KMS-11 (cell line): ENCODE results near the gene DUOXA1.
"Not testable (repeated sequence)": the region's sequence is repeated elsewhere in the genome, so short reads cannot be mapped to it uniquely, and the experiment has no call there.

Experiments
- H2AFZ ChIP-seq: fragments of 200-600 bp; sonication (generic); 2 replicates; pipeline ENCODE4 v1.6.1; 2016; ENCODE audit warnings: antibody characterized with exemption, mixed run types, low read depth
- H3K27ac ChIP-seq: fragments of 200-600 bp; sonication (generic); 2 replicates; pipeline ENCODE4 v1.6.1; 2016; ENCODE audit warnings: mild to moderate bottlenecking, mixed run types
- H3K27me3 ChIP-seq: fragments of 200-600 bp; sonication (generic); 2 replicates; pipeline ENCODE4 v1.6.1; 2017; ENCODE audit warnings: mild to moderate bottlenecking, low read depth, mixed run types, moderate library complexity; ENCODE audit not compliant: insufficient read depth
- H3K36me3 ChIP-seq: fragments of 200-600 bp; sonication (generic); 2 replicates; pipeline ENCODE4 v1.6.1; 2017; ENCODE audit warnings: mild to moderate bottlenecking, mixed run types; ENCODE audit not compliant: insufficient read depth
- H3K4me1 ChIP-seq: fragments of 200-600 bp; sonication (generic); 2 replicates; pipeline ENCODE4 v1.6.1; 2016; ENCODE audit warnings: mild to moderate bottlenecking, low read depth, mixed run types; ENCODE audit not compliant: poor library complexity, severe bottlenecking
- H3K4me2 ChIP-seq: fragments of 200-600 bp; sonication (generic); 2 replicates; pipeline ENCODE4 v1.7.0; 2016; ENCODE audit warnings: mild to moderate bottlenecking, mixed run types
- H3K4me3 ChIP-seq: fragments of 200-600 bp; sonication (generic); IDR thresholded peaks from 2 replicates; pipeline ENCODE4 v1.6.1; 2017; ENCODE audit warnings: low read depth, low read length, mixed read lengths; ENCODE audit not compliant: insufficient read depth
- H3K79me2 ChIP-seq: fragments of 200-600 bp; sonication (generic); 2 replicates; pipeline ENCODE4 v1.6.1; 2016; ENCODE audit warnings: low read depth, mixed run types; ENCODE audit not compliant: insufficient read depth
- H3K9ac ChIP-seq: fragments of 200-600 bp; sonication (generic); 2 replicates; pipeline ENCODE4 v1.6.1; 2016; ENCODE audit warnings: mild to moderate bottlenecking, mixed run types
- H4K20me1 ChIP-seq: fragments of 200-600 bp; sonication (generic); 2 replicates; pipeline ENCODE4 v1.6.1; 2016; ENCODE audit warnings: mild to moderate bottlenecking, mixed run types; ENCODE audit not compliant: insufficient read depth
- TF ChIP-seq, protein P1 (sequence below): fragments of 200-600 bp; sonication (generic); conservative IDR thresholded peaks from 2 replicates; pipeline ENCODE4 v1.6.1; 2017; ENCODE audit warnings: low read depth, mild to moderate bottlenecking, antibody characterized with exemption, low read length, moderate library complexity, mixed read lengths

The DUOXA1 gene

DNA sequence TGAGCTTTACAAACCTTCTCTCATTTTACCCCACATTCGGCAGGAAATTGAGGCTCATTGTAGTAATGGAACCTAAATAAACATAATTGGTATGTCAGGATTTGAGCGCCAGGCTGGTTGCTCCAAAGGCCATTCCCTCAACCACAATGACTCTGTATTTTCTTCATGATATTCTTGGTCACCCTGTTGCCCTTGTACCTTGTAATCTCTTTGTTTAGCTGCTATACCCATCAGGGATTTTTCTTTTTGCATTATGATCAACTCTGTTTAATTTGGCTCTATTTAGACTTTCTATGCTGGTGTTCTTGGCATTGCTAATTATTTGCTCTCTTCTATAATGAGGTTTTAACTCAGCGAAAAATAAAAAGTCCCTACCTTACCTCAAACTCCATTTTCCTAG is 45.5 kb downstream of the DUOXA1 start:
- H3K9ac ChIP-seq = no peak overlapping the region
- TF ChIP-seq, protein P1, sequence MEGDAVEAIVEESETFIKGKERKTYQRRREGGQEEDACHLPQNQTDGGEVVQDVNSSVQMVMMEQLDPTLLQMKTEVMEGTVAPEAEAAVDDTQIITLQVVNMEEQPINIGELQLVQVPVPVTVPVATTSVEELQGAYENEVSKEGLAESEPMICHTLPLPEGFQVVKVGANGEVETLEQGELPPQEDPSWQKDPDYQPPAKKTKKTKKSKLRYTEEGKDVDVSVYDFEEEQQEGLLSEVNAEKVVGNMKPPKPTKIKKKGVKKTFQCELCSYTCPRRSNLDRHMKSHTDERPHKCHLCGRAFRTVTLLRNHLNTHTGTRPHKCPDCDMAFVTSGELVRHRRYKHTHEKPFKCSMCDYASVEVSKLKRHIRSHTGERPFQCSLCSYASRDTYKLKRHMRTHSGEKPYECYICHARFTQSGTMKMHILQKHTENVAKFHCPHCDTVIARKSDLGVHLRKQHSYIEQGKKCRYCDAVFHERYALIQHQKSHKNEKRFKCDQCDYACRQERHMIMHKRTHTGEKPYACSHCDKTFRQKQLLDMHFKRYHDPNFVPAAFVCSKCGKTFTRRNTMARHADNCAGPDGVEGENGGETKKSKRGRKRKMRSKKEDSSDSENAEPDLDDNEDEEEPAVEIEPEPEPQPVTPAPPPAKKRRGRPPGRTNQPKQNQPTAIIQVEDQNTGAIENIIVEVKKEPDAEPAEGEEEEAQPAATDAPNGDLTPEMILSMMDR = no peak
- H3K36me3 ChIP-seq = no peaks in the 10 kb centered on the region
- H3K4me3 ChIP-seq = no peak overlapping the region
- H3K4me2 ChIP-seq = no peak overlapping the region
- H3K4me1 ChIP-seq = no peaks in the 10 kb centered on the region
- no peaks in the 10 kb centered on the region for H3K79me2 ChIP-seq
- H4K20me1 ChIP-seq = no peaks in the 10 kb centered on the region
- H3K27ac ChIP-seq = no peak overlapping the region
- H2AFZ ChIP-seq = no peak overlapping the region
- H3K27me3 ChIP-seq = no peaks in the 10 kb centered on the region

DNA sequence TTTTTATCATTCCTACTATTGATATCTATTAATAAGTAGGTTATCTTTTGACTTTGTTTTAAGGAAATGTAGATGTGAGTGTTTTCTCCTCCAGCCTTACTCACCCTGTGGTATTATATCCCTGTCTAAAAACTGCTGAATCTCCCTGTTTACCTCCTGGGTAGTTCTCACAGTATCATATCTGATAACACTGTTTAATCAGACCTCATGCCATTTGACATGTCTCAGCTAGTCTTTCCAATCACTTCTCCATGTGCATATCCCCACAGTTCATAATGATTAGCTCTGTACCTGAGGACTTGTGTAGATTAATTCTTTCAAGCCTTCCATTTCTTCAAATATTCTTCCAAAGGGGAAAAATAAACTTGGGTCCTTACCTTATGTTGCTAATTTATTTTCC is 46.5 kb downstream of the DUOXA1 start:
- H4K20me1 ChIP-seq = no peaks in the 10 kb centered on the region
- no peaks in the 10 kb centered on the region for H3K4me1 ChIP-seq
- TF ChIP-seq, protein P1 = no peak
- H3K9ac ChIP-seq = no peak overlapping the region
- no peaks in the 10 kb centered on the region for H3K79me2 ChIP-seq
- H3K36me3 ChIP-seq = no peaks in the 10 kb centered on the region
- no peak overlapping the region for H3K27ac ChIP-seq
- no peaks in the 10 kb centered on the region for H3K27me3 ChIP-seq
- no peak overlapping the region for H2AFZ ChIP-seq
- H3K4me2 ChIP-seq = no peak overlapping the region
- no peak overlapping the region for H3K4me3 ChIP-seq

DNA sequence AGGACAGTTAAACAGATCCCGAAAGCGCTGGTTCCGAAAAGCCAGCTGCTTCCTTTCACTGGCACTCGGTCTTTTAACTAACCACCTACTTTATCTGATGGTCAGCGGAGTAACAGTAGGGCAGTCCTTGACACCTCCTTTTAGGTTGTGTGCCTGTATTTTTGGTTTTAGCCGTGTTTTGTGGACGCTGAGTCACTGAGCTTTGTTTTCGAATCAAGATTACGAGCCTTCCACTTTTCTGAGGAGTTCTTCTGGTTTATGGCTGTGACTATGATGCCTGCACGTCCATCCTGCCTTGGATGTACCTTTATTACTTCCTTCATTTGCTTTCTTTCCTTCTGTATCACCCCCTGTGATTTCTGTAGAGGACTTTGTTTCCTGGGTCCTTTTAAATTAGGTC is 47.3 kb downstream of the DUOXA1 start:
- H3K27ac ChIP-seq, H4K20me1 ChIP-seq, H3K79me2 ChIP-seq, H3K4me3 ChIP-seq, H3K36me3 ChIP-seq, H3K27me3 ChIP-seq, H2AFZ ChIP-seq, H3K4me2 ChIP-seq, H3K4me1 ChIP-seq, H3K9ac ChIP-seq: not testable (repeated sequence)

DNA sequence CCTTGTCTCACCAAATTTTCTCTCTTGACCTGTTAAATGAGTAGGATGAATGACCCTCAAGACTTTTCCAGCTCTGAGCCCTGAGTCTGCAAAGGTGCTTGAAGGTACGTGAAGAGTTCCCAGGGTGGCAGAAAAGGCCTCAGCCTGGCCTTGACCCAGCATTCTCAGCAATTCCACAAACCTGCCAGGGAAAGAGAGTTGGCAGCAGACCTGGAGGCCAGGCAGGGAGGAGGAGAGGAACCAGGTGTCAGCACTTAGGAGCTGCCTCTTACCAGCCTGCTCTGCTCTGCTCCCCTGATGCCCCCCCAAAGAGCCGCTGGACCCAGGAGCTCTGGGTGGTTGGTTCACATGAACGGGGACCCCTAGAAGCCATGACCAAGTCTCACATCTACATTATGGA is 49.1 kb downstream of the DUOXA1 start:
- not testable (repeated sequence) for H3K4me3 ChIP-seq, H2AFZ ChIP-seq, H3K36me3 ChIP-seq, H3K4me2 ChIP-seq, H3K9ac ChIP-seq, H3K4me1 ChIP-seq, H4K20me1 ChIP-seq, H3K27me3 ChIP-seq, H3K27ac ChIP-seq, H3K79me2 ChIP-seq

DNA sequence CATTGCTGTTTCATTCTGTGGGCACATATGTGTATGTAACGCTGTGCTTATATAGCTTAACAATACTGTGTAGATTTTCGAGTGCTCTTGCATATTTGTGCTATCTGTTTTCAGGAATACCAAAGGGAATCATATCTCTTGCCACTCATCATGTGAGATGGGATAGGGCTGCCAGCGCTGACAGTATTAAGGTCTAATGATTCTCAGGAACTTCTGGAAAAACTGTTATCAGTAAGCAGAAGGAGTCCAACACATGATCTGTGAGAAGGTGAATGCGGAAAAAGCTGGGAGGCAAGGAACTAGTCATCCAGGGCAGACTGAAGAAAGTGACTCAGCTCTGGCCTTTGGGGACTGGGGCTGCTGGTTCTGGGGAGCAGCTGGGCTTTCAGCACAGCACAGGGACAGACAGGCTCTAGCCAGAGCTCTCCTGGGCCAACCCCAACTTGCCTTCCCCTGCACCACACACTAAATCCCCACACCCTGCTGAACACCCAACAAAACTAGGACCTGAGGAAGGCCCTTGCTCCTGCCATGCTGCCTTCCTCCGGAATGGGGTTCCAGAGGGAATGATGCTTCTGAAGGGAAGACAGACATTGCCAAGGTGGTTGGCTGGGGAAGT is 49.9 kb downstream of the DUOXA1 start:
- not testable (repeated sequence) for H3K9ac ChIP-seq, H3K36me3 ChIP-seq, H3K27ac ChIP-seq, H3K79me2 ChIP-seq, H3K4me2 ChIP-seq, H3K4me3 ChIP-seq, H2AFZ ChIP-seq, H4K20me1 ChIP-seq, H3K27me3 ChIP-seq, H3K4me1 ChIP-seq

DNA sequence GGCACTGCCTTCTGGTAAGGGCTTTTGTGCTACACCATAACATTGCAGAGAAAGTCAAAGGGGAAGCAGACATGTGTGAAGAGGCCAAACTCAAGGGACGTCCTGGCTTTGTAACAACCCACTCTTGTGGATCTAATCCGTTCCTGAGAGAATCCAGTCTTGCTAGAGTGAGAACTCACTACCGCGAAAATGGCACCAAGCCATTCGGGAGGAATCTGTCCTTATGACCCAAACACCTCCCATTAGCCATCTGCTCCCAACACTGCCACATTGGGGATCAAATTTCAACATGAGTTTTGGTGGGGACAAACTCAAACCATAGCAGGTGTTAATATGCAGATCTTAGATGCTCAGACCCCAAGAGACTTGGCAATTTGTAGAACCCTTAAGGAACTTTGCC is 50.5 kb downstream of the DUOXA1 start:
- not testable (repeated sequence) for H3K27ac ChIP-seq, H2AFZ ChIP-seq, H3K4me3 ChIP-seq, H3K36me3 ChIP-seq, H3K79me2 ChIP-seq, H3K27me3 ChIP-seq, H3K4me1 ChIP-seq, H4K20me1 ChIP-seq, H3K9ac ChIP-seq, H3K4me2 ChIP-seq

DNA sequence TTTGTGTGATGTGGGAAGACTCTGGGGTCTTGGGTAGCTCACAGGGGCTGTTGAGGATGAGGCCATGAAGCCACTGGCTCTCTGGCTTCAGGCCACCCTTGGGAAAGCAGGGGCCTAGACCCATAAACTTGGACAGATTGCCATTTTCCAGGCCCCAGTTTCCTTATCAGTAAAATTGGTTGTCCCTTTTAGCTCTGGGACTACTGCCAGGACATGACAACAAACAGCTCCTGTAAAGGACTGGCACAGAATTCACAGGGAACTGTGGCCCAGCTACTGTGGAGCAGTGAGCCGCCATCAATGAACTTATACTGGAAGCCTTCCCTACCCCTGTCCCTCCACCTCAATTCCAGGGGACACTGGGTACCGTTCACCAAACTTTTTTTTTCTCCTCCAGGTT is 52.3 kb downstream of the DUOXA1 start:
- not testable (repeated sequence) for H3K4me2 ChIP-seq, H3K36me3 ChIP-seq, H3K27ac ChIP-seq

DNA sequence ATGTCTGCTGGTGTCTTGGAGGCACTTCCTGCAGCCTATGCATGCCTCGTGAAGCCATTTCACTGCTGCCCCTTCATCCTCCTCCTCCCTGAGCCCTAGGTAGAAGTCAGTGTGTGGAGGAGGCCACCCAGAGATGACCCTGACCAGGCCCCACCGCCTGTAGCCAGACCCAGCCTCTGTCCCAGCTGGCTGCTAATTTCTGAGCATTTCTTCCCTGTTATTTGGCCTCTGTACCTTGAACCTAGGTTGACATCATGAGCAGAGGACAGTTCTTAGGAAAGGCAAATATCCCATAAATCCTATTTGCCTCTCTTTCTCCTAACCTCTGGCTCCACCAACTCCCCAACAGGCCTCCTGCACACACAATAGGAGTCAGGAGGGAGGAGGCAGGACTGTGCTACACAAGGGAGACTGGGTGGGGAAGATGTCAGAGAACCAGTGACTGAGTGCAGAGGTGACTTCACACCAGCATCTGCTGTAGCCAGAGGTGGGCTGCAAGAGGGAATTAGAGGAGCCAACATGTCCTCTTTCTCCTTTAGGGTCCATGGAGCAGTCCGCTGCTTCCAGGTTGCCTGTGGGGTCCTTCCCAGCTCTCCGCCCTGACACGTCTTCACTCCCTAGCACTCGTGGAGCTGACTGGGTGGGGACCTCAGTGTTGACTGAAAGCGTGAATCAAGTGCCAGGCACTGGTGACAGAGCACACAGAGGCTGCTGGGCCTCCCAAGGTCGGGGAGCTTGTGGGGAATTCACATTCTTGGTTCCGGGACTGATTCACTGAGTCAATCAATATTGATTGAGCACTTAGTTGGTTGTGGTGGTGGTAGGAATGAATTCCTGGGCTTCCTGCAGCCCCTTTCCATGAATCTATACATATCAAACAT is 54.0 kb downstream of the DUOXA1 start:
- H3K9ac ChIP-seq, H2AFZ ChIP-seq, H3K27me3 ChIP-seq, H3K4me1 ChIP-seq, H3K36me3 ChIP-seq, H3K79me2 ChIP-seq, H3K27ac ChIP-seq, H3K4me2 ChIP-seq, H3K4me3 ChIP-seq, H4K20me1 ChIP-seq: not testable (repeated sequence)

More for the DNA sequence above, 52.3 kb downstream of the DUOXA1 start:
- not testable (repeated sequence) for H3K27me3 ChIP-seq, H3K4me1 ChIP-seq, H4K20me1 ChIP-seq, H2AFZ ChIP-seq, H3K4me3 ChIP-seq, H3K9ac ChIP-seq, H3K79me2 ChIP-seq
